Activated T-cell treated with anti-CD3 and anti-CD28 coated beads for 24 hours (primary cell): Measurements from ENCODE around the gene ADIPOQ.
"Not testable (repeated sequence)": the region's sequence is repeated elsewhere in the genome, so short reads cannot be mapped to it uniquely, and the experiment has no call there.

Experiments used
- DNase-seq: peaks from one replicate; pipeline ENCODE4 v3.0.0-alpha.2; 2020; ENCODE audit warnings: low read depth

ADIPOQ gene

GRCh38 chr3:186826410-186826975 is 16.0 kb upstream of the ADIPOQ start:
- DNase-seq: no peak

- DNase-seq: peak; percentile 81
Measured at GRCh38 chr3:186826976-186827857, 15.3 kb upstream of the ADIPOQ start.

- DNase-seq: no peak
Measured at GRCh38 chr3:186828340-186828739, 14.2 kb upstream of the ADIPOQ start.

GRCh38 chr3:186831798-186832197 is 10.7 kb upstream of the ADIPOQ start:
- DNase-seq: no peak

- no peak for DNase-seq
Measured at GRCh38 chr3:186832276-186832675, 10.2 kb upstream of the ADIPOQ start.

- no peak for DNase-seq
Measured at GRCh38 chr3:186839874-186840641, 2.5 kb upstream of the ADIPOQ start.

DNA sequence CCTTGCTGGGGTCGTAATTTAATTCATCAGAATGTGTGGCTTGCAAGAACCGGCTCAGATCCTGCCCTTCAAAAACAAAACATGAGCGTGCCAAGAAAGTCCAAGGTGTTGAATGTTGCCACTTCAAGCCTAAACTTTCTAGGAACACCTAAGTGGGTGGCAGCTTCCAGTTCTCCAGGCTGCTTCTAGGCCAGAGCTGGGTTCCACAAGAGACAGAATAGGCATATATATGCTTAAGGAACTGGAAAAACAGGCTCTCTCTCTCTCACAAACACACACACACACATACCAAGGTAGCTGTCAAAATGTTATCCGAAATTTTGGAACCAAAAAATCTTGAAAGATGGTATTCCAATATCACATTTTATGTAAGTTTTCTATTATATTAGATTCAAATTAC is 890 bp upstream of the ADIPOQ start:
- no peak for DNase-seq

DNA sequence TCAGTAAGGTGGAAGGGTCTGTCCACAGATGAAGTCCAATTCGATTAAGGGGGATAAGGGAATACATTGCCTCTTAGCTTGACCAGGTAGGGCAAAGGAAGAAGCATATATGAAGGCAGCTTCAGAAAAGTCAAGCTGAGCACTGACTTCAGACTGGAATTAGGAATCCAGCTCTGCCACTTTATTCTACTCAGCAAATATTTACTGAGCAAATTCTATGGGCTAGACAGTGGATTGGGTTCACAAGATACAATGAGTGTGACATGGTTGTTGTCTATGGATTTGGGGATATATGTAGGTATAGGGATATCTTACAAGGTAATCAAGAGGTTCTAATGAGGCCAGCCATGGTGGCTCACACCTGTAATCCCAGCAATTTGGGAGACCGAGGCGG is 526 bp downstream of the ADIPOQ start:
- DNase-seq: no peak

- DNase-seq: no peak
Measured at GRCh38 chr3:186844908-186845307, 2.4 kb downstream of the ADIPOQ start.

GRCh38 chr3:186845756-186846155 is 3.2 kb downstream of the ADIPOQ start:
- no peak for DNase-seq

DNA sequence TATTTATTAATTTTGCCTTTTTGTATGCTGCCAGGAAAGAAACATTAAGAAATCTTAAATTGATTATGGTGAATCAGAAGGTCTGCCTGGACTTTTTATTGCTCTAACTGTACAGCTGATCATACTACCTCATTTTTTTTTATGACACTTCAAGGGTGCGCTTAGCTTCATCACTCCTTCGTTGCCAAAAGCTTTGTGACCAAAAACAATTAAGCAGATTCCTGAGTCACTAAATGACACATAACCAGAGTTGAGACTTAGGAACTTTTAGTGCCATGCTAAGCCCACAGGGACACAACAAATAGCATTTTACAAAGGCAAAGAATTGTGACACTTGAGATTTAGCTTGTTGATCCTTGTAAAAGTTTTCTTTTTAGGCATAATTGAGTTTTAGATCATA is 4.9 kb downstream of the ADIPOQ start:
- DNase-seq: no peak

- DNase-seq: no peak
Measured at GRCh38 chr3:186849374-186849975, 7.0 kb downstream of the ADIPOQ start.

- DNase-seq: not testable (repeated sequence)
Measured at GRCh38 chr3:186851835-186852234, 9.3 kb downstream of the ADIPOQ start.

DNA sequence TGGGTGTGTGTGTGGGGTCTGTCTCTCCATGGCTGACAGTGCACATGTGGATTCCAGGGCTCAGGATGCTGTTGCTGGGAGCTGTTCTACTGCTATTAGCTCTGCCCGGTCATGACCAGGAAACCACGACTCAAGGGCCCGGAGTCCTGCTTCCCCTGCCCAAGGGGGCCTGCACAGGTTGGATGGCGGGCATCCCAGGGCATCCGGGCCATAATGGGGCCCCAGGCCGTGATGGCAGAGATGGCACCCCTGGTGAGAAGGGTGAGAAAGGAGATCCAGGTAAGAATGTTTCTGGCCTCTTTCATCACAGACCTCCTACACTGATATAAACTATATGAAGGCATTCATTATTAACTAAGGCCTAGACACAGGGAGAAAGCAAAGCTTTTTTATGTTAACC is 10.5 kb downstream of the ADIPOQ start:
- DNase-seq: no peak

DNA sequence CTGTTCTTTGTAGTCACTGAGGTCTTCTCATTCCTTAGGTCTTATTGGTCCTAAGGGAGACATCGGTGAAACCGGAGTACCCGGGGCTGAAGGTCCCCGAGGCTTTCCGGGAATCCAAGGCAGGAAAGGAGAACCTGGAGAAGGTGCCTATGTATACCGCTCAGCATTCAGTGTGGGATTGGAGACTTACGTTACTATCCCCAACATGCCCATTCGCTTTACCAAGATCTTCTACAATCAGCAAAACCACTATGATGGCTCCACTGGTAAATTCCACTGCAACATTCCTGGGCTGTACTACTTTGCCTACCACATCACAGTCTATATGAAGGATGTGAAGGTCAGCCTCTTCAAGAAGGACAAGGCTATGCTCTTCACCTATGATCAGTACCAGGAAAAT is 11.6 kb downstream of the ADIPOQ start:
- DNase-seq: no peak

DNA sequence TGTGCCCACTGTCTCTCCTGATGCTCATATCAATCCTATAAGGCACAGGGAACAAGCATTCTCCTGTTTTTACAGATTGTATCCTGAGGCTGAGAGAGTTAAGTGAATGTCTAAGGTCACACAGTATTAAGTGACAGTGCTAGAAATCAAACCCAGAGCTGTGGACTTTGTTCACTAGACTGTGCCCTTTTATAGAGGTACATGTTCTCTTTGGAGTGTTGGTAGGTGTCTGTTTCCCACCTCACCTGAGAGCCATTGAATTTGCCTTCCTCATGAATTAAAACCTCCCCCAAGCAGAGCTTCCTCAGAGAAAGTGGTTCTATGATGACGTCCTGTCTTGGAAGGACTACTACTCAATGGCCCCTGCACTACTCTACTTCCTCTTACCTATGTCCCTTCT is 12.4 kb downstream of the ADIPOQ start:
- DNase-seq: no peak

DNA sequence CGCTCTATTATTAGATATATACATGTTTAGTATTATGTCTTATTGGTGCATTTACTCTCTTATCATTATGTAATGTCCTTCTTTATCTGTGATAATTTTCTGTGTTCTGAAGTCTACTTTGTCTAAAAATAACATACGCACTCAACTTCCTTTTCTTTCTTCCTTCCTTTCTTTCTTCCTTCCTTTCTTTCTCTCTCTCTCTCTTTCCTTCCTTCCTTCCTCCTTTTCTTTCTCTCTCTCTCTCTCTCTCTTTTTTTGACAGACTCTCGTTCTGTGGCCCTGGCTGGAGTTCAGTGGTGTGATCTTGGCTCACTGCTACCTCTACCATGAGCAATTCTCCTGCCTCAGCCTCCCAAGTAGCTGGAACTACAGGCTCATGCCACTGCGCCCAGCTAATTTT is 15.2 kb downstream of the ADIPOQ start:
- DNase-seq: no peak

- DNase-seq: not testable (repeated sequence)
Measured at GRCh38 chr3:186865215-186865853, 22.8 kb downstream of the ADIPOQ start.

DNA sequence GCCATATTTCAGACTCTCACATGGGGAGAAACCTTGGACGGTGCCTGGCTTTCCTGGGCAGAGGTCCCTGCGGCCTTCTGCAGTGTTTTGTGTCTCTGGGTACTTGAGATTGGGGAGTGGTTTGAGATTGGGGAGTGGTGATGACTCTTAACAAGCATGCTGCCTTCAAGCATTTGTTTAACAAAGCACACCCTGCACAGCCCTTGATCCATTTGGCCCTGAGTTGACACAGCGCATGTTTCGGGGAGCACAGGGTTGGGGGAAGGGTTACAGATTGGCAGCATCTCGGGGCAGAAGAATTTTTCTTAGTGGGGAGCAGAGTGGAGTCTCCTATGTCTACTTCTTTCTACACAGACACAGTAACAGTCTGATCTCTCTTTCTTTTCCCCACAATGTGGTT is 23.6 kb downstream of the ADIPOQ start:
- not testable (repeated sequence) for DNase-seq

- DNase-seq: no peak
Measured at GRCh38 chr3:186869253-186870100, 27.0 kb downstream of the ADIPOQ start.
